Thymus (tissue), 11 donors: ENCODE measurements around the gene RAB24. TPM values are rescaled to one million over a fixed set of nuclear protein-coding genes. Genes with fewer than 3 reads are reported as not detected.

Source experiments
- DNase-seq, 9 donors: peaks; one replicate each; pipeline ENCODE4 v3.0.0-alpha.2; 2013; ENCODE audit warnings: low spot score in 9 of 9, low read depth in 6 of 9, missing footprints in 1 of 9
- H3K27ac ChIP-seq, 2 donors: one replicate each; pipeline ENCODE4 v1.5.1; 2013; ENCODE audit warnings: control low read depth in 1 of 2, low read depth in 1 of 2, low read length in 1 of 2, mild to moderate bottlenecking in 1 of 2, moderate library complexity in 1 of 2
- H3K27me3 ChIP-seq, 2 donors: one replicate each; pipeline ENCODE4 v1.5.1; 2013; ENCODE audit warnings: low read length in 1 of 2; ENCODE audit not compliant: control insufficient read depth in 2 of 2, insufficient read depth in 1 of 2
- H3K36me3 ChIP-seq, 2 donors: one replicate each; pipeline ENCODE4 v1.5.1; 2013; ENCODE audit warnings: low read length in 1 of 2, mild to moderate bottlenecking in 1 of 2, moderate library complexity in 1 of 2; ENCODE audit not compliant: control insufficient read depth in 2 of 2, insufficient read depth in 2 of 2
- H3K4me1 ChIP-seq, 2 donors: one replicate each; pipeline ENCODE4 v1.5.1; 2013; ENCODE audit warnings: low read length in 2 of 2; ENCODE audit not compliant: control insufficient read depth in 2 of 2, insufficient read depth in 2 of 2
- H3K4me3 ChIP-seq, 2 donors: one replicate each; pipeline ENCODE4 v1.5.1; 2013; ENCODE audit warnings: low read length in 2 of 2, control low read depth in 1 of 2, mild to moderate bottlenecking in 1 of 2
- H3K9me3 ChIP-seq, 2 donors: one replicate each; pipeline ENCODE4 v1.5.1; 2013; ENCODE audit warnings: low read length in 1 of 2, mild to moderate bottlenecking in 1 of 2; ENCODE audit not compliant: control insufficient read depth in 2 of 2, insufficient read depth in 1 of 2
- WGBS: extraction: QIAGEN DNeasy Blood & Tissue Kit; methylation state at CpG from one replicate; pipeline ENCODE4 v1.1.7; 2013; 5-methylcytosine and 5-hydroxymethylcytosine counted together
- polyA plus RNA-seq: library from polyadenylated mRNA; stranded (reverse); fragments of 200-250 nt; gene quantifications from one replicate; pipeline ENCODE4 v1.2.3, GENCODE V29; 2013
- total RNA-seq: library from RNA; stranded (reverse); fragments of 120-200 nt; gene quantifications from one replicate; pipeline ENCODE4 v1.2.4, GENCODE V29; 2013
- donor health status: healthy.

The RAB24 gene
- total and polyA plus RNA-seq, 2 donors: 15.9 to 82.8 TPM

DNA sequence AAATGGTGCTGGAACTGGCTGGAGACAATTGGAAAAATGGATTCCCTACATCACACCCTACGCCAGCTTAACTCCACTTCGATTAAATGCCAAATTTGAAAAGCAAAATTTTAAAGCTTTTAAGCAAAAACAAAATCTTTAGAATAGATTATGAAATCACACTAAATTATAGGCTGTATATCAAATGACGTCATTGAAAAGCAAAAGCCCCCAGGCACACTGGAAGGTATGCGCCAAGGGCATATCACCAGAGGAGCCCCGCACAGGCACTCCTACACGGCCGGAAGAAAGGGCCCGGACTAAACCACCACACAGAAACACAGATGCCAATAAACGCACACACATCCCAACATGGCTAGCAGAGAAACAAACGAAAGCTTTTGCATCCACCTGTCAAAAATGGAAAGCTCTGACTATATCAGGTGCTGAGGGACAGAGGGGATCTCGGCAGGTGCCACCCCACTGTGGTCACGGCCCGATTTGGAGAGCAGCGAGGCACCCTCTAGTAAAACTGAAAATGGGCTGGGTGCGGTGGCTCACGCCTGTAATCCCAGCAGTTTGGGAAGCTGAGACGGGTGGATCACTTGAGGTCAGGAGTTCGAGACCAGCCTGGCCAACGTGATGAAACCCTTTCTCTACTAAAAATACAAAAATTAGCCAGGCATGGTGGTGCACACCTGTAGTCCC lies 25.2 kb upstream of the RAB24 start:
- H3K9me3 ChIP-seq: no peaks in the 10 kb centered on the region
- peaks cover 48 to 49% of the 10 kb centered on the region in 2 donors for H3K36me3 ChIP-seq
- peaks cover 0 to 14% of the 10 kb centered on the region in 2 donors for H3K4me1 ChIP-seq
- no peak overlapping the region for H3K27ac ChIP-seq
- 98% methylated on average over 19 of the region's 19 CpGs for WGBS
- DNase-seq: no peak
- H3K27me3 ChIP-seq: no peaks in the 10 kb centered on the region
- no peak overlapping the region for H3K4me3 ChIP-seq

DNA sequence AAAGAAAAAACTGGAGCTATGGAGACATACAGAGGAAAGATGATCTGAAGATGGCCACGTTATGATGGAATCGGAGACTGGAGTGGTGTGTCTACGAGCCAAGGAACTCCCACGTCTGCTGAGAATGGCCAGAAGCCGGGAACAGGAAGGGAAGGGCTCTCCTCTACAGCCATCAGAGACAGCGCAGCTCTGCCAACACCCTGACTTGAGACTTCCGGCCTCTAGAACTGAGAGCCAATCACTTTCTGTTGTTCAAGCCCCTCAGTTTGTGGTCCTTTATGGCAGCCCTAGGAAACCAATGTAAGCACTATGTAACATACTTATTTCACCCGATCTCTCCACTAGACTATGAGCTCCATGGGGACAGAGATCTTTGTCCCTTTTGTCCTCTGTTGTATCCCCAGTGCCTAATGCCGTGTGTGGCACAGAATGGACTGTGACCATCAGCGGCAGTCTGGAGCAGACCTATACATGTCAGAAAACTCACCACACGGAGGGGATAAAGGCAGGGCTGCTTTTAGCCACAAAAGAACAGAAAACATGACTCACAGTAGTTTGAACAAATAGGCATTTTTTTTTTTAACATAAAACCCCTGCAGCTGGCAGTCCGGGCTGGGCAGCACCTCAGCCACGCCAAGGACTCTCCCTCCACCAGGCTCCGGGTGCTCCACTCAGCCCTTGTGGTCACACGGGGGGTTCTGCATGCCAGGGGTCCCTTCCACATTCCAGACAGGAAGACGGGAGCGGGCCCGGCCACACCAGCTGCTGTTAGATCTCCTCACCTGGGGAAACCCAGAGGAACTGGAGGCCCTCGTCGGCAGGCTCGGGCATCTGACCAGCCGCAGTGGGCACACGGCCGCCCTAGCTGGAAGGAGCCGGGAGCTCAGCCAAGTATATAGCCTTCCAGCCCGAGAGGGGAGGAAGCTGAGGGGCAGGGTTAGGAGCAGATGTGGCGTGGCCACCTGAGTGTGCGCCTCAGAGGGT lies 24.3 kb upstream of the RAB24 start:
- H3K9me3 ChIP-seq: no peaks in the 10 kb centered on the region
- WGBS: 87% methylated on average over 28 of the region's 28 CpGs
- no peak for DNase-seq
- peaks cover 0 to 14% of the 10 kb centered on the region in 2 donors for H3K4me1 ChIP-seq
- no peaks in the 10 kb centered on the region for H3K27me3 ChIP-seq
- no peak overlapping the region for H3K4me3 ChIP-seq
- peaks cover 39 to 40% of the 10 kb centered on the region in 2 donors for H3K36me3 ChIP-seq
- no peak overlapping the region for H3K27ac ChIP-seq

DNA sequence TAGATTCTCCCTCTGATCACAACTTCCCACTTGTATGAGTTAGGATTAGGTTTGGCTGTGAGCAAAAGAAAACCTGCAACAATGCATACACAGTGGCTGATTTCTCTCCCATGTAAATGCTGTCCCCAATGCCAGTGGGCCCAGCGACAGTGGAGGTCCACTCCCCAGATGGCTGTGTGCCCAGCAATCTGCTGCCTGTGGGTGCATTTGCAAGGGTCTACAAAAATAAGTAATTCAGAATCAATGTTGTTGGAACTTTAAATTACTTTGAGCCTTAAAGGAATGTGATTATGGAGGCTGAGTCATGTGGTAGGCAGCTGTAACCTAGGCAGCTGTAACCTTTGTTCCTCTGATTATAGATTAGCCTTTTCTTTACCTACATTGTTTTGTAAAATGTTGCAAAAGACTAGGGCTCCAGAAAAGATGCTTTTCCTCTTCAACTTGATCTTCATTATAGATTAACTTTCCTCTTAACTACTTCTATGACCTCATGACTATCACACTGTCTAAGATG lies 22.4 kb upstream of the RAB24 start:
- peaks cover 24 to 25% of the 10 kb centered on the region in 2 donors for H3K36me3 ChIP-seq
- peaks cover 0 to 3% of the 10 kb centered on the region in 2 donors for H3K4me1 ChIP-seq
- 92% methylated on average over 1 of the region's 1 CpG for WGBS
- H3K4me3 ChIP-seq: no peak overlapping the region
- no peaks in the 10 kb centered on the region for H3K27me3 ChIP-seq
- DNase-seq: no peak
- H3K9me3 ChIP-seq: no peaks in the 10 kb centered on the region
- H3K27ac ChIP-seq: no peak overlapping the region

DNA sequence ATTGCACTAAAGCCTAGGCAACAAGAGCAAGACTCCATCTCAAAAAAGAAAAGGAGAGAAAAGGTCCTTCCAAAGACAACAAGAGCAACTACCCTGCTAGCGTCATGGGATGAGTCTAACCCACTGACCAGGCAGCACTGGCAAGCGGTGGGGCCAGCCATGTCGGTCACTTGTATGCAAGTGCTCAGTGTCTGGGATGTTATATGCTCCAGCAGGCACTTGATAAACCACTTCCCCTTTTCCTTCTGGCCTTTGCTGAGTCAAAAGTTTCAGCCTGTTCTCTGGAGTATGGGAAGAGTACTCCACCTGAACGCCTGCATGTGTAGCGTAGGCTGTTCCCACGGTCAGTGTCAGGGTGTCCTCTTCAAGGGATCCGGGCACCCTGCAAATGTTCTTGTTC lies 17.4 kb upstream of the RAB24 start:
- Histone ChIP-seq H3K9me3 (peaks cover 0 to 9% of the 10 kb centered on the region in 2 donors), H3K4me1 (peaks cover 0 to 3% of the 10 kb centered on the region in 2 donors), H3K4me3 (no peak overlapping the region), H3K27me3 (no peaks in the 10 kb centered on the region), H3K36me3 (peaks cover 0 to 18% of the 10 kb centered on the region in 2 donors), H3K27ac (no peak overlapping the region)
- WGBS: 56% methylated on average over 7 of the region's 7 CpGs
- DNase-seq: no peak

DNA sequence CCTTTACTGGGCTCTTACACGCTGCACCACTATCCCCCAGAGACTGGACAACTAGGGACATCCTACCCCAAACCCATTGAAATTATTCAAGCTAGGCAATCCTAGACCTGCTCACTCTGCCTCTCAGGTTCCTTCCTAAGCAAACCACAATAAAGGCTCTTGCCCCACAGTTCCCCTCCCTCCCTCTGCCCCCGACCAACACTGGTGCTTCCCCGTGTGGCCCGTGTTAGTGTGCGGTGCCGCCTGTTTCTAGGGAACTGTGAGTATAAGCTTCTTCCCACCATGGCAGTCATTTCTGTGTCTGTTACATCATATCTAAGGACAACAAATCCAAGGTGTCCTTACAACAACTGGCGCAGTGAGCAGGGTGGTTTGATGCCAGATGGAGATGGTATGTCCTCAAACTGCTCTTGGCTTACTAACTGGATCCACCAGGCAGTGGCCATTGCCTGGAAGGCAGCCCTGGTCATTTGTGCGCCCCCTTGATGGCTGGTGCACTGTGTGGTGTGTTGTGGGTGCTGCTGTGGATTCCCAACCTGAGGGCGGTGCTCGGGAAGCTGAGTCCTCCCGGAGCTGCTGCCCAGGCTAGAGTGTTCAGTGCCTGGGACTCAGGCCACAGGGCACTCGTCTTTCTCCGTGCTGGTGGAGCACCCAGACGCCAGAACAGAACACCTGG lies 16.5 kb upstream of the RAB24 start:
- H3K4me1 ChIP-seq: peaks cover 0 to 3% of the 10 kb centered on the region in 2 donors
- peaks cover 0 to 9% of the 10 kb centered on the region in 2 donors for H3K9me3 ChIP-seq
- no peak overlapping the region for H3K4me3 ChIP-seq
- no peak for DNase-seq
- 71% methylated on average over 14 of the region's 14 CpGs for WGBS
- H3K36me3 ChIP-seq: peaks cover 0 to 15% of the 10 kb centered on the region in 2 donors
- no peak overlapping the region for H3K27ac ChIP-seq
- H3K27me3 ChIP-seq: no peaks in the 10 kb centered on the region

DNA sequence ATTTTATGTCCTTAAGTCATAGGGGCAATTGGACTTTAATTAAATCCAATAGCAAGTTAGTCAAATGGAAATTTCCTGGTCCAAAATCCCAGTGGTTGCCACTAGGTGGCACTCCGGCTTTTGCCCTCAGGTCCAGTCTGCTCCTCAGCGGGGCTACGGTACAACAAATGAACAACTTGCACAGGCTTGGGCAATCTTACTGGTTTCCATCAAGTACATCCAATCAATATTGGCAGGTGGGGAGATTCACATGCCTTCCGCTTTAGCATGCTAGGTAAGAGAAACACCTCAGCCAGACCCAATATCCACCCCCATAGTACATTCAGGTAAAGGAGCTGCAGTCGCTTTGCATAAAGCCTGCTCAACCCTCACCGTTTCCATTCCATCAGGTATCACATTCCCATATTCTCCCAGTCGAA lies 14.4 kb upstream of the RAB24 start:
- WGBS: 48% methylated on average over 7 of the region's 7 CpGs
- H3K36me3 ChIP-seq: peaks cover 0 to 19% of the 10 kb centered on the region in 2 donors
- no peak overlapping the region for H3K27ac ChIP-seq
- H3K27me3 ChIP-seq: no peaks in the 10 kb centered on the region
- H3K4me1 ChIP-seq: peaks cover 1 to 8% of the 10 kb centered on the region in 2 donors
- no peak overlapping the region for H3K4me3 ChIP-seq
- H3K9me3 ChIP-seq: peaks cover 0 to 9% of the 10 kb centered on the region in 2 donors
- DNase-seq: peak in 8 of 9 donors; percentile 65 to 87 (median 76)

DNA sequence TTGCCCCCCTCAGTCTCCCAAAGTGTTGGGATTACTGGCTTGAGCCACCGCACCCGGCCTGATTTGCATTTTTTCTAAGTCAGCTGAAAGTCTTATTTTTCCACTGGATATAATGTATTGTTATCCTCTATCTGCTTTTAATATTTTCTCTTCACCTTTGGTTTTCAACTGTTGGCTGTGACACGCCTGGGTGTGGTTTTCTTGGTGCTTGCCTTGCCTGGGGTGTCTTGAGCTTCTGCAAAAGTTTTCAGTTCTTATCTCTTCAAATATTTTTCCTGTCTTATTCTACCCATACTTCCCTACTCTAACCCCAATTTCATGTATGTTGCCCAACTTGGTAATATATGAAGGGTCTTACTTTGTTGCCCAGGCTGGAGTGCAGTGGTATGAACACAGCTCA lies 12.5 kb upstream of the RAB24 start:
- H3K36me3 ChIP-seq: peaks cover 0 to 18% of the 10 kb centered on the region in 2 donors
- peaks cover 0 to 9% of the 10 kb centered on the region in 2 donors for H3K9me3 ChIP-seq
- no peaks in the 10 kb centered on the region for H3K27me3 ChIP-seq
- 81% methylated on average over 3 of the region's 3 CpGs for WGBS
- no peak overlapping the region for H3K4me3 ChIP-seq
- peaks cover 14 to 26% of the 10 kb centered on the region in 2 donors for H3K4me1 ChIP-seq
- no peak for DNase-seq
- H3K27ac ChIP-seq: no peak overlapping the region

DNA sequence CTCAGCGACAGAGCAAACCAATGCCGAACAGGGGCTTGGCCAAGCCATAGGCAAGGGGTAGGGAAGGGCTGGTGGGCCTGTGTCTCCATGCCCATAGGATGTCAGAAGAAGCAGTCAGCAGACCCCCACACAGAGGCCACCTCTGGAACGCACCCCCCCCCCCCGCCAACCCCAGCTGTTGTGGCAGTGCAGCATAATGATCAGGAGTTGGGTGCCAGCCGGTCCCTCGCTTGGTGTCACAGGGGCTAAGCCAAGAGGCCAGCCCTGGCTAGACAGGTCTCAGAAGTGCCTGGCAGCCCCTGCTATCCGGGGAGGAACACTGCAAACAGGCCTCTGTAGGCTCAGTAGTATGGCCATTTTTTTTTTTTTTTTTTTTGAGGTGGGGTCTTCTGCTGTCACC lies 11.9 kb upstream of the RAB24 start:
- WGBS: 96% methylated on average over 7 of the region's 7 CpGs
- no peak for DNase-seq
- peaks cover 20 to 32% of the 10 kb centered on the region in 2 donors for H3K4me1 ChIP-seq

More for the DNA sequence above, 11.9 kb upstream of the RAB24 start:
- Histone ChIP-seq H3K27me3 (no peaks in the 10 kb centered on the region), H3K4me3 (no peak overlapping the region), H3K36me3 (peaks cover 0 to 17% of the 10 kb centered on the region in 2 donors), H3K9me3 (peaks cover 0 to 8% of the 10 kb centered on the region in 2 donors), H3K27ac (no peak overlapping the region)
